ENCODE data around the gene KIF3A.
"Not testable (repeated sequence)": the region's sequence is repeated elsewhere in the genome, so short reads cannot be mapped to it uniquely, and the experiment has no call there.

Gene KIF3A

DNA sequence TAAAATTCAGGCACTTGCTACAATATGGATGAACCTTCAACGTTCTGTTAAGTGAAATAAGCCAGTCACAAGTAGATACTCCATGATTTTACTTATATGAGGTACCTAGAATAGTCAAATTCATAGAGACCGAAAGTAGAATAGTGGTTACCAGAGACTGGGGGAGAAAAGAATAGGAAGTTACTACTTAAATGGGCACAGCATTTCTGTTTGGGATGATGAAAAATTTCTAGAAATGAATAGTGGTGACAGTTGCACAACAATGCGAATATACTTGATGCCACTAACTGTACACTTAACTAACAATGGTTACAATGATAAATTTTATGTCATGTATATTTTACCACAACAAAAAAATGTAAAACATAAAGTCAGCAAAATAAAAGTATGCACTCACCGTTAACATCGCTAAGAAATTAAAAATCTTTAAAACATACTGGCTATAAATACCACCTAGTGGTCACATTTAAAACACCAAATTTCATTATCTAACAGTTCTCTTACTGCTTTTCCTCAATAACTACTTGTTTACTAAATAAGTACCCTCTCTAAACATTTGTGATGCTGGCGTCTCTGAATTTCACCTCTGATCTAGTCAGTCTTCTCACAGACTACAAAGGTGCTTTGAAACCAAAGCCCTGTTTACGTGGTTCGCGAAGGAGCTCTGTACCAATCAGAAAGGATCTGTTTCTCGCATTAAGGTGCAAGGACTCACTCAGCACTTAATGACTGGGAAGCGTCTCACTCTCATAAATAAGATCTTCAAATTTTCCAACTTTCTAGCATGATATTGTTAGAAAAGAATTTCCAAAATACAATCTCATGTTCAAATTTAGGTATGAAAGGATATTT is 22.7 kb downstream of the KIF3A start:
- DNase-seq (ENCODE audit: low spot score): no peak
- in situ Hi-C loops (cut with MboI; ENCODE audit: low sequenced_read_pairs, unreplicated experiment): no loop called here
- TF ChIP-seq, protein P1, sequence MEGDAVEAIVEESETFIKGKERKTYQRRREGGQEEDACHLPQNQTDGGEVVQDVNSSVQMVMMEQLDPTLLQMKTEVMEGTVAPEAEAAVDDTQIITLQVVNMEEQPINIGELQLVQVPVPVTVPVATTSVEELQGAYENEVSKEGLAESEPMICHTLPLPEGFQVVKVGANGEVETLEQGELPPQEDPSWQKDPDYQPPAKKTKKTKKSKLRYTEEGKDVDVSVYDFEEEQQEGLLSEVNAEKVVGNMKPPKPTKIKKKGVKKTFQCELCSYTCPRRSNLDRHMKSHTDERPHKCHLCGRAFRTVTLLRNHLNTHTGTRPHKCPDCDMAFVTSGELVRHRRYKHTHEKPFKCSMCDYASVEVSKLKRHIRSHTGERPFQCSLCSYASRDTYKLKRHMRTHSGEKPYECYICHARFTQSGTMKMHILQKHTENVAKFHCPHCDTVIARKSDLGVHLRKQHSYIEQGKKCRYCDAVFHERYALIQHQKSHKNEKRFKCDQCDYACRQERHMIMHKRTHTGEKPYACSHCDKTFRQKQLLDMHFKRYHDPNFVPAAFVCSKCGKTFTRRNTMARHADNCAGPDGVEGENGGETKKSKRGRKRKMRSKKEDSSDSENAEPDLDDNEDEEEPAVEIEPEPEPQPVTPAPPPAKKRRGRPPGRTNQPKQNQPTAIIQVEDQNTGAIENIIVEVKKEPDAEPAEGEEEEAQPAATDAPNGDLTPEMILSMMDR (IDR thresholded peaks at IDR 0.05; ENCODE audit: borderline replicate concordance, control extremely low read depth, extremely low read depth, insufficient read depth, missing control alignments): no peak

DNA sequence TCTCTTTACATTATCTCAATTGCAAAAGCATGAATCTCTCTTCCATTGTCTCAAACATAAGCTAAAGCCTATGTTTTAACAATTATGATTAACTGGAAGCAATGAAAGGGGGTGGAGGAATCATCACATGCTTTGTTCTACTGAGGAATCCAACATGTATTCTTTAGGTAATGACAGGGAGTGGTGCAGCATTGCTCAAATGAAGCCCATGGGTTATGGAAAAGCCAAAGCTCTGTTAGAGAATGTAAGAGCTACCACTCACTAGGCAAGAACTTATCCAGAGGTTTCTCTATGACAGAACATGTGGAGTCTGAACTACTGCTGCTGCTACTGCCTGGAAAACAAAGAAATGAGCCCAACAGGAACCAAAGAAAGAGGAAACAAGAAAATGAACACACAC is 28.7 kb downstream of the KIF3A start:
- TF ChIP-seq, protein P1 (IDR thresholded peaks at IDR 0.05; ENCODE audit: borderline replicate concordance, control extremely low read depth, extremely low read depth, insufficient read depth, missing control alignments): no peak
- DNase-seq (ENCODE audit: low spot score): no peak
- in situ Hi-C loops (cut with MboI; ENCODE audit: low sequenced_read_pairs, unreplicated experiment): no loop called here

DNA sequence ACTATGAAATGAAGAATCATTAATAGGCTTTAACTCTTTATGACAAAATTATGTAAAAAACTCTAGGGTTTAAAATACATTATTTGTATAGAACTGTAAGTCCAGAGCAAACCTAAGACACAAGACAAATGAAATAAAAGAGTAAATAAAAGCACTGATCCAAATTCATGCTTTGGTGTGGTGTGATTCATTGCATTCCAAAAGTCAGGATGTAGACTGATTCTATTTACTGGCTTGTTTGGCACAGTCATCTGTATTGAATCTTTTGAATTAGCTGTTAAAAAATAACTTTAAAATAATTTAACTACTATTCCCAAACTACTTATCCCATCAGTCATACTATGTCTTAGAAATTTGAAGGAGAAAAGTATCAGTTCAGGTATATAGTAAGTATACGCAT is 32.5 kb downstream of the KIF3A start:
- DNase-seq (ENCODE audit: low spot score): no peak
- in situ Hi-C loops (cut with MboI; ENCODE audit: low sequenced_read_pairs, unreplicated experiment): no loop called here
- TF ChIP-seq, protein P1 (IDR thresholded peaks at IDR 0.05; ENCODE audit: borderline replicate concordance, control extremely low read depth, extremely low read depth, insufficient read depth, missing control alignments): no peak

DNA sequence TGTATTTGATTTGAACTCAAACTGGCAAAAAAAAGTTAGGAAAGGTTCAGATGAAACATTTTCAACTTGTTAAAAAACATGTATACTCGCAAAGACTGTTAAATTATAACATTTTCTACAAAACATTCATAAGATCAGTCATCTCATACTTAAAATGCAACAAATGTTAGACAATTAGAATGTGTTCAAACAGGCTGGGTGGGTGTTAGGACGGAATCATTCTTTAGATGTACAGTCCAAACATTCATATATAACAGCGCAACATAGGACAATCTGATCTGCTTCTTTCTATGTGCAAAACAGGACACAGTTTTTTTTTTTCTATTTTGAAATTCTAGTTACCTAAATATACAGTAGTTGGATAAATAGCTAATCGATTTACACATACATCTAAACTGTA is 41.4 kb downstream of the KIF3A start:
- in situ Hi-C loops (cut with MboI; ENCODE audit: low sequenced_read_pairs, unreplicated experiment): no loop called here
- TF ChIP-seq, protein P1 (IDR thresholded peaks at IDR 0.05; ENCODE audit: borderline replicate concordance, control extremely low read depth, extremely low read depth, insufficient read depth, missing control alignments): no peak
- no peak for DNase-seq (ENCODE audit: low spot score)

DNA sequence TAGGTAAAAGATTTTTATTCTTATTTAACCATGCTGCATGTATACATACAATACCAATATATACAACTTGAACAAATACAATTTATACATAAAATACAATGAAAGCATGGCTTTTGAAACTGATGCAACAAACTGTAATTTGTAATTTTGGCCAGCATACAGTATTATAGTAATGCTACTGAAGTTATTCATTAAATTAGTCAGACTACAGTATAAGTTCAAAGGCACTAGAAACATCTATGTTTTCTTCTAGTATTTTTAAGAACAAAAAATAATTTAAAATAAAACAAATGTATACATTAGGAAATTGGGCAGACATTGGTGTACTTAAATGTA is 44.7 kb downstream of the KIF3A start:
- DNase-seq (ENCODE audit: low spot score): no peak
- in situ Hi-C loops (cut with MboI; ENCODE audit: low sequenced_read_pairs, unreplicated experiment): no loop called here
- TF ChIP-seq, protein P1 (IDR thresholded peaks at IDR 0.05; ENCODE audit: borderline replicate concordance, control extremely low read depth, extremely low read depth, insufficient read depth, missing control alignments): no peak

DNA sequence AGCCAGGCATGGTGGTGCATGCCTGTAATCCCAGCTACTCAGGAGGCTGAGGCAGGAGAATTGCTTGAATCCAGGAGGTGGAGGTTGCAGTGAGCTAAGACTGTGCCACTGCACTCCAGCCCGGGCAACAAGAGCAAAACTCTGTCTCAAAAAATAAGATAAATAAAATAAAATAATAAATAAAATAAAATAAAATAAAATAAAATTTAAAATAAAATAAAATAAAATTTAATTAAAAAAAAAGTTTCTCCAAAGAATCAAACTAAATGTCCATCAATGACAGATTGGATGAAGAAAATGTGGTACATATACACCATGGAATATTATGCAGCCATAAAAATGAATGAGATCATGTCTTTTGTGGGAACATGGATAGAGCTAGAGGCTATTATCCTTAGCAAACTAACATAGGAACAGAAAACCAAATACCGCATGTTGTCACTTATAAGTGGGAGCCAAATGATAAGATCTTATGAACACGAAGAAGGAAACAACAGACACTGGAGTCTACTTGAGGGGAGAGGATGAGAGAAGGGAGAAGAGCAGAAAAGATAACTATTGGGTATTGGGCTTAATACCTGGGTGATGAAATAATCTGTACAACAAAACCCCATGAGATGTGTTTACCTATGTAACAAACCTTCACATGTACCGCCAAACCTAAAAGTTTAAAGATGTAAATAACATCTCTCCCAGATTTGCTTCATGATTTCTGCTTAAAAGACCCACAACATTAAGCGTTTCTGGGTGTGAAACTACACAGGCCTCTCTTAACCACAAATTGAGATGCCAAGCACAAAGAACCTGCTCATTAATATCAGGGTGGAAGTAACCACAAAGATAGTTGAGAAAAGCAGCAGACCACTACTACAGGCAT is 45.4 kb downstream of the KIF3A start:
- DNase-seq (ENCODE audit: low spot score); in situ Hi-C loops (cut with MboI; ENCODE audit: low sequenced_read_pairs, unreplicated experiment): not testable (repeated sequence)

DNA sequence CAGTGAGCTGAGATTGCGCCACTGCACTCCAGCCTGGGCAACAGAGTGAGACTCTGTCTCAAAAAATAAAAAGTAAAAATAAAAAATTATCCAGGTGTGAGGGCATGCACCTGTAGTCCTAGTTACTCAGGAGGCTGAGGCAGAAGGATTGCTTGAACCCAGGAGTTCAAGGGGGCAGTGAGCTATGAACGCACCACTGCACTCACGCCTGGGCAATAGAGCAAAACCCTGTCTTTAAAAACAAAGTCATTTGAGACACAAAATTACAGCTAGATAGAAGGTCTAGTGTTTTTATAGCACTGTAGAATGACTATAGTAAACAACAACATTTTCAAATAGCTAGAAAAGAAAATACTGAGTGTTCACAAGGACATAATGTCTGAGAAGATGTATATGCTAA is 47.2 kb downstream of the KIF3A start:
- TF ChIP-seq, protein P1 (IDR thresholded peaks at IDR 0.05; ENCODE audit: borderline replicate concordance, control extremely low read depth, extremely low read depth, insufficient read depth, missing control alignments): no peak
- in situ Hi-C loops (cut with MboI; ENCODE audit: low sequenced_read_pairs, unreplicated experiment): no loop called here
- no peak for DNase-seq (ENCODE audit: low spot score)

Data from GM13976 (cell line).